ENCODE results near the gene SFT2D3.

The SFT2D3 gene

DNA sequence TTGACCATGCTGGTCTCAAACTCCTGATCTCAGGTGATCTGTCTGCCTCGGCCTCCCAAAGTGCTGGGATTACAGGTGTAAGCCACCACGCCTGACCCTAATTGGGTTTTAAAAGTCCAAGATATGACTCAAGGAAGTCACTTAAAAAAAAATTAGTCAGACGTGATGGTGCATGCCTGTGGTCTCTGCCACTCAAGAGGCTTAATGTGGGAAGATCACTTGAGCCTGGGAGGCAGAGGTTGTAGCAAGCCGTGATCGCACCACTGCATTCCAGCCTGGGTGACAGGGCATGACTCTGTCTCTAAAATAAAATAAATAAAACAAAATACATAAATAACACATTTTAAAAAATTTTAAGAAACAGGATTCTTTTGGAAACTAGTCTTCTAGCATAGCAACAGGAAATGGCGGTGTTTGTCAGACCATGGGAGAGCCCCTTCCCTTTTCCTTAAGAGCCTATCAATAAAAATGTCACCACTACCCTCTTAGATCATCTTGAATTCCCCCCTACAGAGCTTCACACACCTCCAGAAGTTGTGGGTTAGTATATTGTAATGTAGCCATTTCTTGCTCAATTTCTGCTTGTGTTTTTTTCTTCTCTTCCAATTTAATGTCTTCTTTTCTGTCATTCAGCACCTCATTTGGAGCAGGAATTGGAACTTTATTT is 20.1 kb downstream of the SFT2D3 start:
- Histone ChIP-seq H2AFZ (ENCODE audit: low read depth, low read length) (no peak overlapping the region), H3K4me1 (ENCODE audit: insufficient read depth, low read length) (no peaks in the 10 kb centered on the region), H3K27ac (ENCODE audit: low read length) (no peak overlapping the region), H3K79me2 (ENCODE audit: insufficient read depth, low read length) (no peaks in the 10 kb centered on the region), H3K27me3 (ENCODE audit: insufficient read depth, low read length, poor library complexity) (no peaks in the 10 kb centered on the region), H3K4me2 (ENCODE audit: insufficient read depth, low read length) (no peak overlapping the region), H3K9me3 (ENCODE audit: insufficient read depth, low read length, severe bottlenecking) (no peaks in the 10 kb centered on the region), H3K36me3 (ENCODE audit: insufficient read depth, low read length) (peaks cover 67% of the 10 kb centered on the region), H3K9ac (ENCODE audit: low read depth, low read length) (no peak overlapping the region), H3K4me3 (ENCODE audit: low read depth in 1 of 2, low read length in 2 of 2) (no peak overlapping the region), H4K20me1 (ENCODE audit: insufficient read depth, low read length) (no peaks in the 10 kb centered on the region)
- TF ChIP-seq, protein P1, sequence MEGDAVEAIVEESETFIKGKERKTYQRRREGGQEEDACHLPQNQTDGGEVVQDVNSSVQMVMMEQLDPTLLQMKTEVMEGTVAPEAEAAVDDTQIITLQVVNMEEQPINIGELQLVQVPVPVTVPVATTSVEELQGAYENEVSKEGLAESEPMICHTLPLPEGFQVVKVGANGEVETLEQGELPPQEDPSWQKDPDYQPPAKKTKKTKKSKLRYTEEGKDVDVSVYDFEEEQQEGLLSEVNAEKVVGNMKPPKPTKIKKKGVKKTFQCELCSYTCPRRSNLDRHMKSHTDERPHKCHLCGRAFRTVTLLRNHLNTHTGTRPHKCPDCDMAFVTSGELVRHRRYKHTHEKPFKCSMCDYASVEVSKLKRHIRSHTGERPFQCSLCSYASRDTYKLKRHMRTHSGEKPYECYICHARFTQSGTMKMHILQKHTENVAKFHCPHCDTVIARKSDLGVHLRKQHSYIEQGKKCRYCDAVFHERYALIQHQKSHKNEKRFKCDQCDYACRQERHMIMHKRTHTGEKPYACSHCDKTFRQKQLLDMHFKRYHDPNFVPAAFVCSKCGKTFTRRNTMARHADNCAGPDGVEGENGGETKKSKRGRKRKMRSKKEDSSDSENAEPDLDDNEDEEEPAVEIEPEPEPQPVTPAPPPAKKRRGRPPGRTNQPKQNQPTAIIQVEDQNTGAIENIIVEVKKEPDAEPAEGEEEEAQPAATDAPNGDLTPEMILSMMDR (IDR thresholded peaks at IDR 0.05; ENCODE audit: borderline replicate concordance, extremely low read depth, low read length, poor library complexity, severe bottlenecking): no peak
- TF ChIP-seq EZH2 (IDR thresholded peaks at IDR 0.05; ENCODE audit: borderline replicate concordance, low read depth, low read length, severe bottlenecking): no peak
- no peak for ATAC-seq (ENCODE audit: insufficient read depth, low read depth)
- no peak for DNase-seq

DNA sequence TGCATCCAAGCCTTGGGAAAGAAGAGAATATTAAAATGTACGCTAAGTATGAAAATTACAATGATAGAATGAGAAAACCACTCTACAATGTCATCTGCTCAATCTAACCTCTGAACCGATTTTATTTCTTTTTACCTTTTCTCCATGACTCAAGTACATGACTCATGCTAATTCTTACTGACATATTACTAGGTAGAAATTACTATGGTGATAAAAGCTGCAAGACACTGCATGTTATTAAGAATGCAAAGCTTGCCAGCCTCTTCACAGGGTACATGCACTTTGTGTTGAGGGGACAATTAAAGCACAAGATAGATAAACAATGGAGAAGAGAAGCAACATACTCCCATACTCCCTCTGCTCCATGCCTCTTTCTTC is 20.7 kb downstream of the SFT2D3 start:
- Histone ChIP-seq H3K4me3 (ENCODE audit: low read depth in 1 of 2, low read length in 2 of 2) (no peak overlapping the region), H3K27me3 (ENCODE audit: insufficient read depth, low read length, poor library complexity) (no peaks in the 10 kb centered on the region), H4K20me1 (ENCODE audit: insufficient read depth, low read length) (no peaks in the 10 kb centered on the region), H3K27ac (ENCODE audit: low read length) (no peak overlapping the region), H3K4me1 (ENCODE audit: insufficient read depth, low read length) (no peaks in the 10 kb centered on the region), H3K36me3 (ENCODE audit: insufficient read depth, low read length) (peaks cover 62% of the 10 kb centered on the region), H3K79me2 (ENCODE audit: insufficient read depth, low read length) (no peaks in the 10 kb centered on the region), H2AFZ (ENCODE audit: low read depth, low read length) (no peak overlapping the region), H3K9ac (ENCODE audit: low read depth, low read length) (no peak overlapping the region), H3K9me3 (ENCODE audit: insufficient read depth, low read length, severe bottlenecking) (no peaks in the 10 kb centered on the region), H3K4me2 (ENCODE audit: insufficient read depth, low read length) (no peak overlapping the region)
- no peak for TF ChIP-seq EZH2 (IDR thresholded peaks at IDR 0.05; ENCODE audit: borderline replicate concordance, low read depth, low read length, severe bottlenecking)
- TF ChIP-seq, protein P1 (IDR thresholded peaks at IDR 0.05; ENCODE audit: borderline replicate concordance, extremely low read depth, low read length, poor library complexity, severe bottlenecking): no peak
- DNase-seq (no peak), ATAC-seq (ENCODE audit: insufficient read depth, low read depth) (no peak)

DNA sequence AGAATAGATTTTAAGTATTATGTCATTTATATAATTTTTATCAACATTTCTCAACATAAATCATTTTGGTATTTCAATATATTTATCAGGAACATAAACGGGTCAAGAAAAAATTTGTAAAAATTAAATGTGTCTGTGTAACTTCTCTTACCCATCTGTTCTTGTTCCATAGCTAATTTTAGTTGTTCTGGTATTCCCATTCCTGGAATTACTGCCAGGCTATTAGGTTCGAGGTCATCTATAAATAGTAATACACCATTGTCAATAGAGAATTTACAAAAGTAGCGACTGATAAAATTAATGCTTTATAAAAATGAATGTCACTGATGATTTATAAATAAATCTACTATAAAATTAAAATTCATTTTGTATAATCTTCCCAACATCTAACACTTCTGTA is 21.5 kb downstream of the SFT2D3 start:
- Histone ChIP-seq H3K4me1 (ENCODE audit: insufficient read depth, low read length) (no peaks in the 10 kb centered on the region), H3K27me3 (ENCODE audit: insufficient read depth, low read length, poor library complexity) (no peaks in the 10 kb centered on the region), H3K27ac (ENCODE audit: low read length) (no peak overlapping the region), H3K4me3 (ENCODE audit: low read depth in 1 of 2, low read length in 2 of 2) (no peak overlapping the region), H3K9me3 (ENCODE audit: insufficient read depth, low read length, severe bottlenecking) (no peaks in the 10 kb centered on the region), H3K36me3 (ENCODE audit: insufficient read depth, low read length) (peaks cover 60% of the 10 kb centered on the region), H3K79me2 (ENCODE audit: insufficient read depth, low read length) (no peaks in the 10 kb centered on the region), H2AFZ (ENCODE audit: low read depth, low read length) (no peak overlapping the region), H4K20me1 (ENCODE audit: insufficient read depth, low read length) (no peaks in the 10 kb centered on the region), H3K4me2 (ENCODE audit: insufficient read depth, low read length) (no peak overlapping the region), H3K9ac (ENCODE audit: low read depth, low read length) (no peak overlapping the region)
- DNase-seq: no peak
- no peak for TF ChIP-seq EZH2 (IDR thresholded peaks at IDR 0.05; ENCODE audit: borderline replicate concordance, low read depth, low read length, severe bottlenecking)
- TF ChIP-seq, protein P1 (IDR thresholded peaks at IDR 0.05; ENCODE audit: borderline replicate concordance, extremely low read depth, low read length, poor library complexity, severe bottlenecking): no peak
- no peak for ATAC-seq (ENCODE audit: insufficient read depth, low read depth)

Measured in DND-41 (cell line).